ENCODE results near the gene TRIM9.

Gene TRIM9

DNA sequence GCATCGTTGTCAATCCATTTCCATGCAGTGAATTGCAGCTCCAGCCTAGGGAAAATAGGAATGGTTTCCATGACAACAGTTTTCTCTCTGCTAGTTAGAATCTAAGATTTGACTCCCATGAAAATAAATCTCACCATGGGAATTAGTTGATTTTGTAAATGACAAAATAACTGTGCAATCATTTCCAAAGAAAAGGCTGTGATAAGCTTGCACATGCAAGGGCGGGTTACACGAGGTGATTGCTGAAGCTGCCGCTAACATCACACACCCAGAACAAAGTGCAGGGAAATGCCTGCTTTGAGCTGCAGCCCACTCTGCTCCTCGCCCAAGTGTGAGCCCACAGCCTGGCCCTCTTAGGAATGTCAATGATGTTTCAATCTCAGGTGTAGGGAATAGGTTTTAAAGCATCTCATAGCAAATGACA lies 53.8 kb downstream of the TRIM9 start:
- no peaks in the 10 kb centered on the region for H3K79me2 ChIP-seq (ENCODE audit: low read length)
- no peak overlapping the region for H3K27ac ChIP-seq (ENCODE audit: low read length)
- TF ChIP-seq EZH2phosphoT487 (IDR thresholded peaks at IDR 0.05; ENCODE audit: low read depth): no peak
- TF ChIP-seq, protein P1, sequence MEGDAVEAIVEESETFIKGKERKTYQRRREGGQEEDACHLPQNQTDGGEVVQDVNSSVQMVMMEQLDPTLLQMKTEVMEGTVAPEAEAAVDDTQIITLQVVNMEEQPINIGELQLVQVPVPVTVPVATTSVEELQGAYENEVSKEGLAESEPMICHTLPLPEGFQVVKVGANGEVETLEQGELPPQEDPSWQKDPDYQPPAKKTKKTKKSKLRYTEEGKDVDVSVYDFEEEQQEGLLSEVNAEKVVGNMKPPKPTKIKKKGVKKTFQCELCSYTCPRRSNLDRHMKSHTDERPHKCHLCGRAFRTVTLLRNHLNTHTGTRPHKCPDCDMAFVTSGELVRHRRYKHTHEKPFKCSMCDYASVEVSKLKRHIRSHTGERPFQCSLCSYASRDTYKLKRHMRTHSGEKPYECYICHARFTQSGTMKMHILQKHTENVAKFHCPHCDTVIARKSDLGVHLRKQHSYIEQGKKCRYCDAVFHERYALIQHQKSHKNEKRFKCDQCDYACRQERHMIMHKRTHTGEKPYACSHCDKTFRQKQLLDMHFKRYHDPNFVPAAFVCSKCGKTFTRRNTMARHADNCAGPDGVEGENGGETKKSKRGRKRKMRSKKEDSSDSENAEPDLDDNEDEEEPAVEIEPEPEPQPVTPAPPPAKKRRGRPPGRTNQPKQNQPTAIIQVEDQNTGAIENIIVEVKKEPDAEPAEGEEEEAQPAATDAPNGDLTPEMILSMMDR (IDR thresholded peaks at IDR 0.05; ENCODE audit: low read depth, low read length): no peak
- no peaks in the 10 kb centered on the region for H3K36me3 ChIP-seq (replicated peaks; ENCODE audit: low read depth, low read length)
- H3K27me3 ChIP-seq (ENCODE audit: low read depth, low read length): no peaks in the 10 kb centered on the region
- no peak overlapping the region for H3K4me2 ChIP-seq (ENCODE audit: low read length)
- H3K4me3 ChIP-seq (ENCODE audit: low read length): no peak overlapping the region
- peaks cover 4% of the 10 kb centered on the region; the same call in 1 of the 2 replicates for H3K4me1 ChIP-seq (ENCODE audit: low read length)
- no peak overlapping the region for H2AFZ ChIP-seq (ENCODE audit: low read depth, low read length)
- H3K9ac ChIP-seq (ENCODE audit: low read length): no peak overlapping the region
- H3K9me3 ChIP-seq (ENCODE audit: insufficient read depth, low read length): no peaks in the 10 kb centered on the region
- no peaks in the 10 kb centered on the region for H4K20me1 ChIP-seq (ENCODE audit: insufficient read depth, low read length)

DNA sequence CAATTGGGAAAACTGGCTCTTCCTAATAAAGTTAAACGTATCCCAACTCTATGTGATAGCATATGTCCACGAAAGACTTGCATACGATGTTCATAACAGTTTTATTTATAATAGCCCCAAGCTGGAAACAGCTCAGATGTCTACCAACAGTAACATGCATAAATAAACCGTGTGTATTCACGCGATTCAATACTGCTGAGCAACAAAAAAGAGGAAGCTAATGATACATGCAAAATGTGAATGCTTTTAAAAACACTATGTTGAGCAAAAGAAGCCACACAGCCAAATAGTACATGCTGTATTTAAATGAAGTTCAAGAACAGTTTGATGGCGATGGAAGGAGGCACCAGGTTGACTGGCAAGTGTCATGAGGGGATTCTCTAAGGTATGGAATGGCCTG lies 55.7 kb downstream of the TRIM9 start:
- TF ChIP-seq, protein P1 (IDR thresholded peaks at IDR 0.05; ENCODE audit: low read depth, low read length): no peak
- no peak for TF ChIP-seq EZH2phosphoT487 (IDR thresholded peaks at IDR 0.05; ENCODE audit: low read depth)
- Histone ChIP-seq H4K20me1 (ENCODE audit: insufficient read depth, low read length) (no peaks in the 10 kb centered on the region), H3K4me2 (ENCODE audit: low read length) (no peak overlapping the region), H3K4me1 (ENCODE audit: low read length) (peaks cover 4% of the 10 kb centered on the region; the same call in 1 of the 2 replicates), H3K9ac (ENCODE audit: low read length) (no peak overlapping the region), H3K27ac (ENCODE audit: low read length) (no peak overlapping the region), H3K36me3 (replicated peaks; ENCODE audit: low read depth, low read length) (no peaks in the 10 kb centered on the region), H3K27me3 (ENCODE audit: low read depth, low read length) (no peaks in the 10 kb centered on the region), H3K9me3 (ENCODE audit: insufficient read depth, low read length) (no peaks in the 10 kb centered on the region), H2AFZ (ENCODE audit: low read depth, low read length) (no peak overlapping the region), H3K79me2 (ENCODE audit: low read length) (no peaks in the 10 kb centered on the region), H3K4me3 (ENCODE audit: low read length) (no peak overlapping the region)

DNA sequence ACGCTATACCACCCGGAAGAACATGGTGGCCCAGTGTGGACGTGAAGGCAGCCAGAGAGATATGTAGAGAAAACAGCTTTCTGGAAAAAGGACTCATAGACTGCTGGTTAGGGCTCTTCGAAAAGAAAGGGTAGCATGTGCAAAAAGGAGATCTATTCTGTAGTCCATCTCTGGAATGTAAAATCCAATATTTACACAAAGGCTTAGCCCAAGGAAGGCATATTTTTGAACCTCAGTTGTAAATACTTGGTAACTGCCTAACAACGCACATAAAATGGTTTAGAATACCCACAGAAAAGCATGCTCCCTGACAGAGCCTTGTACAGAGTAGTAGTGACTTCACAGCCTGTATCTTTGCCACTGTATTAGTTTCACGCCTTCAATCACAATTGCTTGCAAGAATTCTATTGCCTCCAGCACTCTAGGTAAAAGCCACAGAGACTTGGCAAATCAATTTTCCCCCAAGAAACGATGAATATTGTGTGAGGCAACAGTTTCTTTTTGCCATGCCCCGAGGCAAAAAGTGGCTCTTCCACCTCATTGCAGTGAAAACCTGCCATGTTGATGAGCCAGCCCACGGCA lies 59.2 kb downstream of the TRIM9 start:
- Histone ChIP-seq H3K27me3 (ENCODE audit: low read depth, low read length) (no peaks in the 10 kb centered on the region), H3K27ac (ENCODE audit: low read length) (no peak overlapping the region), H3K9ac (ENCODE audit: low read length) (no peak overlapping the region), H3K4me1 (ENCODE audit: low read length) (peaks cover 4% of the 10 kb centered on the region; the same call in 1 of the 2 replicates), H3K79me2 (ENCODE audit: low read length) (no peaks in the 10 kb centered on the region), H2AFZ (ENCODE audit: low read depth, low read length) (no peak overlapping the region), H4K20me1 (ENCODE audit: insufficient read depth, low read length) (no peaks in the 10 kb centered on the region), H3K4me3 (ENCODE audit: low read length) (no peak overlapping the region), H3K4me2 (ENCODE audit: low read length) (no peak overlapping the region), H3K36me3 (replicated peaks; ENCODE audit: low read depth, low read length) (no peaks in the 10 kb centered on the region), H3K9me3 (ENCODE audit: insufficient read depth, low read length) (no peaks in the 10 kb centered on the region)
- no peak for TF ChIP-seq EZH2phosphoT487 (IDR thresholded peaks at IDR 0.05; ENCODE audit: low read depth)
- TF ChIP-seq, protein P1 (IDR thresholded peaks at IDR 0.05; ENCODE audit: low read depth, low read length): no peak

DNA sequence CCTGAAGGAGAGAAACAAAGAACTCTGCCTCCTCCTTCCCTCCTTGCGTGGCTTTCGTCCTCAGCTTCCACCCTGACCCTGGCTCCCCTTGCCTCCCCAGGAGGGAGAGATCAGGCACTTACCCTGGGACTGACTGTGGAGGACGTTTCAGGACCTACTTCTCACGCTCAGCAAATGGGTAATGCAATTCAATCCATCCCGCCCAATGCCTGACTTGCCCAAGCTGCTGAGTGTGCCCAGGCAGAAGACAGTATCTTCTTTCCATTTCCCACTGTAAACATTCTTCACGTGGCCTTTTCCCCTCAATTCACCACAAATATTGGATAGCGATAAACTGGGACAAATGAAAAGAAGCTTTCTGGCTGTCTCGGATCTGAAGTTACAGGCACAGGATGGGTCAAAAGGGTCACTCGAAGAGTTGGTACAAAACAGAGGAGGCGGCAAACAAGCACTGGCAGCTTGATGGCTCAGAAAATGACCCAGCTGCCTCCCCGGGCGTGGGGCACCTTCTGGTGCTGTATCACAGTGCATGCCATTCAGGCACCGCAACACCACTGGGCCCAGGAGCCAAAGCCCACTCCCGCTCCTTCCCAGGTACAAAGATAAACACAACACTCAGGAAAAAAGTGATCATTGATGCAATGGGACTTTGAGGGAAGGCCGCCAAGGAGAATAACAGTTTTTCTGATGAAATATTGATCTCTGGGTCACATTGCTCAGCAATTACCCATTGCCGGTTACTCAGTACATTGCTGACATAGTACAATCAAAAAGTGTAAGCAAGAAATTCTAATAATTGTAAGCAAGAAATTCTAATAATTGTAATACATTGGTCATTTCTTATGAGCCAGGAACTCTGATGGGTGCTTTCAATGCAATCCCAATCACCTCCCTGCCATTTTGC lies 65.8 kb downstream of the TRIM9 start:
- H3K27ac ChIP-seq (ENCODE audit: low read length): no peak overlapping the region
- no peaks in the 10 kb centered on the region for H3K9me3 ChIP-seq (ENCODE audit: insufficient read depth, low read length)
- 0 out of 2 replicates have a peak, but pooled peaks cover 2% of the 10 kb centered on the region for H3K27me3 ChIP-seq (ENCODE audit: low read depth, low read length)
- no peaks in the 10 kb centered on the region for H3K79me2 ChIP-seq (ENCODE audit: low read length)
- H2AFZ ChIP-seq (ENCODE audit: low read depth, low read length): no peak overlapping the region
- H3K4me1 ChIP-seq (ENCODE audit: low read length): peaks cover 7% of the 10 kb centered on the region
- H3K9ac ChIP-seq (ENCODE audit: low read length): no peak overlapping the region
- H3K4me2 ChIP-seq (ENCODE audit: low read length): no peak overlapping the region
- no peak overlapping the region for H3K4me3 ChIP-seq (ENCODE audit: low read length)
- TF ChIP-seq EZH2phosphoT487 (IDR thresholded peaks at IDR 0.05; ENCODE audit: low read depth): no peak
- TF ChIP-seq, protein P1 (IDR thresholded peaks at IDR 0.05; ENCODE audit: low read depth, low read length): no peak
- H3K36me3 ChIP-seq (replicated peaks; ENCODE audit: low read depth, low read length): no peaks in the 10 kb centered on the region
- H4K20me1 ChIP-seq (ENCODE audit: insufficient read depth, low read length): no peaks in the 10 kb centered on the region

All from OCI-LY3 (cell line).